NOMO-1 treated with dmso at 0.1 percent for 144 hours (cell line): ENCODE results near the gene PSME1.

Source experiments
- DNase-seq: peaks from one replicate; lab custom pipeline; 2025; ENCODE audit not compliant: unreplicated experiment; lab: John Stamatoyannopoulos, UW

PSME1 gene

DNA sequence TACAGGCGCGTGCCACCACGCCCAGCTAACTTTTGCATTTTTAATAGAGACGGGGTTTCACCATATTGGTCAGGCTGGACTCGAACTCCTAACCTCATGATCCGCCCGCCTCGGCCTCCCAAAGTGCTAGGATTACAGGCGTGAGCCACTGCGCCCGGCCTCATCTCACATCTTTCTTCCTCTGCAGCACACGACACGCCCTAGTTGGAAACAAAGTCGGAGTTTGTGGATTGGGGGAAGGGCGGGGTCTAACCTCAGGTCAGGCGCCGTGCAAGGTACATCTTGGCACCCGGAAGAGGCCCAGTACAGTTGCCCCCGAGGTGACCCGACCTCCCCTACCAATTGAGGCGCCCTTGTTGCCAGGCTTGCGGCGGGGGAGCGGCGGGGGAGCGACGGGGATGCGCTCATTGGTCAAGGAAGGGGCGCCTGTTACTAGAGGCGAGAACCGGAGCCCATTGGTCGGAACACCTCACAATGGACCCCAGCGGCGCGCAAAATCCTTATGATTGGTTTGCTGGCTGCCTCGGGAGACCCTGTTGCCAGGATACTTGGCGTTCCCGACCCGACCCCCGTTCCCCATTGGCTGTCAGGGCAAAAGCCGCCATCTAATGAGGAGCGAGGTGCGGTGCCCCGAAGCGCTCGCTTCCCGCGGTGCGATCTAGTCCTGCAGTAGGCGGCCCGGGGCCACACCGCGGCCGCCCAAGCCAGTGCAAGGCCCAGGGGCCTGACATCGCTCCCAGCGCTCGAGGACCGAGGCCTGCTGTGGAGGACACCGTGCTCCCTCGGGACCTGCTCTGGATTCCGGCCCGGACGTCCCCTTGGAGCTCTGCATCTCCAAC, 35.6 kb downstream of the PSME1 start, which contains the start of gene REC8:
REC8 (plus strand) TSS at position 659 of the 839 bp plus-strand sequence. CDS start 473 bp downstream, outside the sequence.
- no peak for DNase-seq

- no peak for DNase-seq
Observed at GRCh38 chr14:24172261-24172860, 36.4 kb downstream of the PSME1 start.

DNA sequence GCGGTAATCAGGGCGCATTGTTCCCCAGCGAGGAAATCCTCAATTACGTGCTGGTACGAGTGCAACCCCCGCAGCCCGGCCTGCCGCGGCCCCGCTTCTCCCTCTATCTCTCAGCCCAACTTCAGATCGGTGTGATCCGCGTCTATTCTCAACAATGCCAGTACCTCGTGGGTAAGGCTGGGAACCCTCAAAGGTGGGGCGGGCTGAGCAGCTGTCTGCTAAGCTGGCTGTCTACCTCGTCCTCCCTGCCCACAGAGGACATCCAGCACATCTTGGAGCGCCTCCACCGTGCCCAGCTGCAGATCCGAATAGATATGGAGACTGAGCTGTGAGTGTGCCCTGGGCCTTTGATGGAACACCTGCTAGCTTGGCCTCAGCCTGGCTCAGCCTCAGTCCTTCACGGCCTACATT, 36.9 kb downstream of the PSME1 start:
- no peak for DNase-seq

DNA sequence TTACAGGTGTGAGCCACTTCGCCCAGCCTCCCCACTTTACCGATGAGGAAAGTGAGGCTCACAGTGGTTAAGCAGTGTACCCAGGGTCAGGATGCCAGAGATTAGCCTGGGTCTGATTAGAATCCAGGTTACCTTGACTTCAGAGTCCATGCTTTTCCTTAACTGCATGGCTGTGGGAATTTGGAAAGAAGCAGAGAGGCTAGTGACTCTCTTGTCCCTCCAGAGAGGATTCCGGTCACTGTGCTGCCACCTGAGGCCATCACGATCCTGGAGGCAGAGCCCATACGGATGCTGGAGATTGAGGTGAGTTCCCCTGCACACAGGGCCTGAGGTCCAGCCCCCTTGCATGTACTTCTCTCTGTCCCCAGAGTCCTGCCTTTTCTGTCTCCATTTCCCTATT, 40.6 kb downstream of the PSME1 start:
- DNase-seq = no peak

- no peak for DNase-seq
Observed at GRCh38 chr14:24177041-24177825, 41.2 kb downstream of the PSME1 start.

DNA sequence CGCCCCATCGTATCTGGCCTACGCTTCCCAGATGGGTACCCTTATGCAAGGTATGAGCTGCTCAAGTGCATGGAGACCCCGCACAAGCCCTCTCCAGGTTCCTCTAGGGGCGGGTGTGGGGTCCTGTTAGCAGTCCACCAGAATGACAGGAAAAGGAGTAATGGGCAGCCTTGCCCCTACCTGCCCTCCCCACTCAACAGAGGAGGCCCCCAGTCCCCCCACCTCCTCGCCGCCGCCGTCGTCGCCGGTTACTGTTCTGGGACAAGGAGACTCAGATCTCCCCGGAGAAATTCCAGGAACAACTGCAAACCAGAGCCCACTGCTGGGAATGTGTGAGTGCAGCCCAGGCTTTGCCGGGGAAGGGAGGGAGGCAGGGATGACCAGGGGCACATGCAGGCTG, 41.9 kb downstream of the PSME1 start:
- no peak for DNase-seq

GRCh38 chr14:24178399-24179178, 42.6 kb downstream of the PSME1 start:
- no peak for DNase-seq

GRCh38 chr14:24179294-24179960, 43.4 kb downstream of the PSME1 start:
- no peak for DNase-seq

DNA sequence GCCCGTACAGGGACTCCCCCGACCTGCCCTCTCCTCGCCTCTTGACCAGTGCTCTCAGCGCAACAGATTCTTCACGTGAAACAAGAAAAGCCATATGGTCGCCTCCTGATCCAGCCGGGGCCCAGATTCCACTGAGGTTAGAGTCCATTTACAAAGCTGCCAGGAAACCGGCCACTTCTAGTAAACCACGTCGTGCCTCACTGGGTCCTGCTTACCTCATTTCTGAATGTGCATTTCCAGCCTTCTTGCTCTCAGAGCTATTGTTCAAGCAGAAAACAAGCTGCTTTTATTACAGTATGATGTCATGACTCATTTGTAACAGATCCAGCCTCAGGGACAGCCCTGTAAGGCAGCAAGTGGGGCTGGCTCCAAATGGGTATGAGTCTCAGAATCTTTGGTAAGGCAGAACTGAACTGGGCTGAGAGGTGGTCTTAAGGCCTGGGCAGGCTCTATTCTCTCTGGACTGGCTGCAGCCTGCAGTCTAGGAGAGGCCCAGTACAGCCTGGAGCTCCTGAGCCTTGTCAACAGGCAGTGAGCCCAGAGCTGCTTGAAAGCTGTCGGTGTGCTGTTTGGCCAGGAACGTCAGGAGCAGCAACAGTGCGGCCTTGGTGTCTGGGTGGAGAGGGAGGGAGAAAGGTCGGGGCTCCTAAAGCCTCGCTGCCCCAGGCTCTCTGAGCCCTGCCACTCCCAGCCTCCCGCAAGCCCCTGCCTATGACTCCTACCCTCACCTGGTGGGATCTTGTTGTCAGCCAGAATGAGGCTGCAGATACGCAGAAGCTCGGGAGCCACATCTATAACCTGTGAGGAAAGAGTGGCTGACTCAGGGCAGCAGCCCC, 44.2 kb downstream of the PSME1 start:
- no peak for DNase-seq

DNA sequence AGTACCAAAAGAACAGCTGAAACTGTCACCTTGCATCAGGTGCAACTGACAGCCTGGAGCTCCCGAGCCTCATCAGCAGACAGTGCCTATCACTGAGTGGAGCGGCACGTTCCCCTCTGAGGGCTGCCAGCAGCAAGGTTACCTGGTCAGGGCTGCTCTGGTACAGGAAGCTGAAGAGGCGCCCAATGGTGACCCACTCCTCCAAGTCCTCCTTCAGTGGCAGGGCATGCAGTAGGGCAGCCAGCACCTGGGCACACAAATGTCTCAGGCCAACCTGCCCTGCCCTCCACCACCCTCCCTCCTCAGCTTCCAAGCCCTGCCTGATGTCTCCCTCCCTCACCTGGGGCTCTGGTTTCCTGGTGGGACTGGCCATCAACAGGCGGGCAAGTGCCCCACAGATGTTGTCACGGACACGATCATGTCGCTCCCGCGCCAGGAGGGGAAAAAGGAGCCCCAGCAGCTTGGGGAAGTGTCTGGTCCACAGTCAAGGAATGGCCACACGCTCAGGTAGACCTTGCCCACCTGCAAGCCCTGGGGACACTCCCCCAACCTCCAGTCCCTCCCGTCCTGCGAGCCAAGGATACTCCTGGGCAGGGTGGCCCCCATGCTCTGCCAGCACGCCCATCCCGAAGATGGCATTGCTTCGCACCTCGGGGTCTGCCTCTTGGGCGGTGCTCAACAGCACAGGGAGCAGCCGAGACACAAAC, 45.5 kb downstream of the PSME1 start:
- no peak for DNase-seq

- DNase-seq = no peak
Observed at GRCh38 chr14:24182110-24182882, 46.3 kb downstream of the PSME1 start.

DNA sequence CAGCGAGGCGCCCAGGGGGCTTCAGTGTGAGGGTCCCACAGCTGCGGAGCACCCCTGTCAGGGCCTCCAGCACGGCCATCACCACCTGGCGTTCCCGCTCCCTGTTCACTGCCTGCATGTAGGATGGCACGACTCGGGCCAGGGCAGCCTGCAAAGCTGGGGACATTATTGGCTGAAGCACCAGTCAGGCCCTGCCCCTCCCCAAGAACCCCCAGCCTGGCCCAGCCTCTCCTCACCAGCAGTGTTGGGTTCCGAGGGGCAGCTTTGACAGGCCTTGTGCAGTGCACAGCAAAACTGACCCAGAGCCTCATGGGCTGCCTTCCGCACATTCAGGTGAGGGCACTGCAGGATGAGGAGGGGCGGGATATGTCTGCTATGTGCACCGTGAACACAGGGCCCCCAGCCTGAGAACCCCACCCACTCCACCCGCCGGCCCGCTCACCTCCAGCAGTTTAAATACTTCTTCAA, 47.1 kb downstream of the PSME1 start:
- no peak for DNase-seq

DNA sequence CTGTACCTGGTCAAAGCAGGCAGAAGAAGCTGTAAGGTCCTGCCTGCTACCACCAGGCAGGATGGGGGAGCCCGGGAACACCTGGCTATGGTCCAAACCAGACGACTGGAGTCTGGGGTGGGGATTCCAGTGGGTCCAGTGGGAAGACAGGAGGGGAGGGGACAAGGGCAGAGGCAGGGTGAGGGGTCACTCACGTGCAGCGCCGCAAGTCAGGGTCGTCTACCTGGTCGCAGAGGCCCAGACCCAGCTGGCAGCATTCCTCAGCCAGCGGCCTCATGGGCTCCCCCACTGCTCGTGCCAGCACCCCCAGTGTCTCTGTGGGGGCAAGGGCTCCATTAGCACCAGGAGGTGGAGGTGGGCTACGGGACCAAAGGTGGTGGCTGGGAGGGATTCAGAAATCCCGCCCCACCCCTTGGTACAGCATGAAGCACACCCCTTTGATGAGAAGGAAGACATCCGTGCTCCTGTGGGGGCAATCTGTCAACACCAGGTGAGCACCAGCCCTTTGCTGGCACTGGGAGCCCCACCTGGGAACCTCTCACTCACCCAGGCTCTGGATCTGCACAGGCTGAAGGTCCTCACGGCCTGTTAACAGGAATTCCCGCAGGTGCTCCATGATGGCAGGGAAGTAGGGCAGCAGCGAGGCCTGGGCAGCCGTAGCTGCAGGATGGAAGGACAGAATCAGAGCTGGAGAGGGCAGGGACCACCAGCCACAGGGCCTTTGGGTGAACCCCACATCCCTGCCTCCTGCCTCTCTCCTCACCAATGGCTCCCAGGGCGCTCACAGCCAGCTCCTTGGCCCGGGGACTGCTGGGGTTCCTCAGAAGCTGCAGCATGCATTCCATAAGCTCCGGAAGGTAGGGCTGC, 48.3 kb downstream of the PSME1 start:
- no peak for DNase-seq

GRCh38 chr14:24185026-24185425, 49.0 kb downstream of the PSME1 start:
- DNase-seq = no peak

DNA sequence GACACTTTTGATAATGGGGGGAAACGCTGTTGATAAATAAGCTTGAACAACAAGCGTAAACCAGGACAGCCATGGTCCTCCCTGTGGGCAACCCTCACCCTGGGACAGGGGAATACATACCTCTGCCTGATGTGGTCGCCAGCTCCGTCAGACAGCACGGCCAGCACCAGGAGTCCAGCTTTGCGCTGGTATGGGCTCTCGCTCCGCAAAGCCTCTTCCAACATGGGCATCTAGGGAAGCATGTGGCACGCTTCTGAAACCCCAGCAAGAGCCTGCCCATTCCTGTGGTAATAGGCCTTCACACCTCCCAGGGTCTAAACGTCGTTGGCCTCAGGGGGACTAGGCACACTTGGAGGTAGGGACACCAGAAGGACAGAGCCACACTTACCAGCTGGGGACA, 49.7 kb downstream of the PSME1 start:
- DNase-seq = no peak

GRCh38 chr14:24186831-24187538, 51.0 kb downstream of the PSME1 start:
- no peak for DNase-seq

DNA sequence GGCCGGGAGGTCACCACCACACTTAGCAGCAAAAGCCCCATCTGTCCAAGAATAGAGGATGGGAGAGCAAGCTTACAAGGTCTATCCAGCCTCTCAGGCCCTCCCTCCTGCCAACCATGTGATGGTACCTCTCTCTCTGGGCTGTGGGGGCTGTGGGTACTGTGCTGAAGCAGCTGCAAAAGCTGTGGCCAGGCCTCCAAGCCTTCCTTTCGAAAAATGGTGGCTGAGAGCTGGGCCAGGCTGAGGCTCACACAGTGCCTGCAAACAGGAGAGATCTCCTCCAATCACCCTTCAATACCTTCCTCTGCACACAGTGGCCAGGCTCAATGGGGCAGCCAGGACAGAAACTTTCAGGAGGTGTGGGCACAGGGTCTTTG, 51.5 kb downstream of the PSME1 start:
- DNase-seq = no peak
